Uterus (tissue), 4 donors: Measurements from ENCODE around the gene ERVH48-1. TPM values are rescaled to one million over a fixed set of nuclear protein-coding genes. Genes with fewer than 3 reads are reported as not detected.
"Not testable (repeated sequence)": the region's sequence is repeated elsewhere in the genome, so short reads cannot be mapped to it uniquely, and the experiment has no call there.

Experiments used
- DNase-seq, 2 donors: peaks; one replicate each; pipeline ENCODE4 v3.0.0-alpha.2; 2019 to 2020
- H3K27ac ChIP-seq, 2 donors: fragments of 200-600 bp; sonication (generic); 1 replicate in 1 of 2; 2 replicates in 1 of 2; pipeline ENCODE4 v1.5.1; 2016 to 2018
- H3K27me3 ChIP-seq, 2 donors: fragments of 200-600 bp; sonication (generic); one replicate each; pipeline ENCODE4 v1.5.1; 2018 to 2019; ENCODE audit warnings: control low read depth in 1 of 2
- H3K36me3 ChIP-seq, 2 donors: fragments of 200-600 bp; sonication (generic); one replicate each; pipeline ENCODE4 v1.5.1; 2019; ENCODE audit warnings: control low read depth in 1 of 2
- H3K4me1 ChIP-seq, 2 donors: fragments of 200-600 bp; sonication (generic); one replicate each; pipeline ENCODE4 v1.5.1; 2018 to 2019; ENCODE audit warnings: control low read depth in 1 of 2
- H3K4me3 ChIP-seq, 2 donors: fragments of 200-600 bp; sonication (generic); 1 replicate in 1 of 2; 2 replicates in 1 of 2; pipeline ENCODE4 v1.5.1; 2018 to 2019; ENCODE audit warnings: mild to moderate bottlenecking in 1 of 2
- H3K9me3 ChIP-seq, 2 donors: fragments of 200-600 bp; sonication (generic); one replicate each; pipeline ENCODE4 v1.5.1; 2019; ENCODE audit warnings: control low read depth in 1 of 2
- CTCF ChIP-seq, 4 experiments: fragments of 200-600 bp in 2 of 4; fragments of 450-650 bp in 2 of 4; sonication (generic) in 2 of 4; IDR thresholded peaks; one replicate each; pipeline ENCODE4 v1.5.1; 2016 to 2019; ENCODE audit warnings: antibody characterized with exemption in 4 of 4, mild to moderate bottlenecking in 2 of 4, moderate library complexity in 1 of 4
- POLR2A ChIP-seq, 2 donors: fragments of 450-650 bp; IDR thresholded peaks; one replicate each; pipeline ENCODE4 v1.6.1; 2016; ENCODE audit warnings: antibody characterized with exemption in 2 of 2, mild to moderate bottlenecking in 1 of 2, moderate library complexity in 1 of 2
- intact Hi-C: fragments of 100-400 bp; cut with DNase I; formaldehyde crosslinking; loops from one replicate; pipeline ENCODE4 v1.15.1; 2023; ENCODE audit warnings: low total_unique reads
- total RNA-seq, 4 donors: library from RNA; depleted of rRNA in 3 of 4; stranded (reverse); fragments of >200 nt in 3 of 4; gene quantifications; one replicate each; pipeline versions ENCODE4 v1.1.0 to v1.2.4, GENCODE V29; 2014 to 2023
- donor health status: DM: yes; HTN: yes; CAD: no.

ERVH48-1 gene
- total RNA-seq, 4 donors from 2014 or later: not detected

- H3K4me1 ChIP-seq: no peaks in the 10 kb centered on the region
- no peak overlapping the region for H3K4me3 ChIP-seq
- no peaks in the 10 kb centered on the region for H3K9me3 ChIP-seq
- no peak for DNase-seq
- H3K27ac ChIP-seq: no peak overlapping the region
- TF ChIP-seq CTCF (IDR thresholded peaks at IDR 0.05): no peak
- no peak for TF ChIP-seq POLR2A (IDR thresholded peaks at IDR 0.05)
- H3K36me3 ChIP-seq: no peaks in the 10 kb centered on the region
- no peaks in the 10 kb centered on the region for H3K27me3 ChIP-seq
- intact Hi-C loops: loop anchor here (10.0 kb wide), 1 partner anchor 76 kb away; the partner anchor contains the start of gene NDUFV3
Measured at GRCh38 chr21:42970946-42971653, 45.7 kb upstream of the ERVH48-1 start.

GRCh38 chr21:42969193-42969600 lies 43.8 kb upstream of the ERVH48-1 start:
- intact Hi-C loops: no loop called here

GRCh38 chr21:42967616-42968015 lies 42.2 kb upstream of the ERVH48-1 start:
- H3K27me3 ChIP-seq, intact Hi-C loops, H3K9me3 ChIP-seq, DNase-seq, H3K4me1 ChIP-seq, H3K27ac ChIP-seq, H3K4me3 ChIP-seq, H3K36me3 ChIP-seq: not testable (repeated sequence)

More at GRCh38 chr21:42969193-42969600, 43.8 kb upstream of the ERVH48-1 start:
- TF ChIP-seq POLR2A (IDR thresholded peaks at IDR 0.05) (no peak), CTCF (IDR thresholded peaks at IDR 0.05) (no peak)
- H3K27ac ChIP-seq: no peak overlapping the region
- H3K4me3 ChIP-seq: no peak overlapping the region
- no peaks in the 10 kb centered on the region for H3K4me1 ChIP-seq
- H3K27me3 ChIP-seq: no peaks in the 10 kb centered on the region
- no peaks in the 10 kb centered on the region for H3K9me3 ChIP-seq
- no peak for DNase-seq
- no peaks in the 10 kb centered on the region for H3K36me3 ChIP-seq

GRCh38 chr21:42965211-42965560 lies 39.8 kb upstream of the ERVH48-1 start:
- no peak overlapping the region for H3K4me3 ChIP-seq

DNA sequence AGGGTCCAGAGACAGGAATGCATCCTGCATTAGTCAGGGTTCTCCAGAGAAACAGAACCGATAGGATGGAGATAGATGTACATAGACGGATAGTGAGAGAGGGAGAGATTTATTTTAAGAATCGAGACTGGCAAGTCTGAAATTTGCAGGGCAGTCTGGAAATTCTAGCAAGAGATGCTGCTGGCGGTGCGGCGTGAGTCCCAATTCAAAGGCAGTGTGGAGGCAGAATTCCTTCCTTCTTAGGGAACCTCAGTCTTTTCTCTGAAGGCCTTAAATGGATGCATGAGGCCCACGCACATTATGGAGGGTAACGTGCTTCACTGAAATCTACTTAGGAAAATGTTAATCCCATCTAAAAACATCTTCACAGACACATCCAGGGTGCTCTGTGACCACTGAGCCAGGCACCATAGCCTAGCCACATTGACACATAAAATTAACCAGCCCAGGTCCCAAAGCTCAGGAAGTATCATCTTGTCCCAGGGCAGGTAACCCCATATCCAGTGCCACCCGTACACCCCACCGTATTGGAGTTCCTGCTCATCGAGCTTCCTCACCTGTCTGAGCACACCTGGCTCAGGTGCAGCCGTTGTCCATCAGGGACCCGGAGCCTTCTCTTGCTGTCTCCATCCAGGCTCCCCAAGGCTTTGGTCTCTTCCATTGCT lies 39.2 kb upstream of the ERVH48-1 start:
- H3K9me3 ChIP-seq: no peaks in the 10 kb centered on the region
- no peaks in the 10 kb centered on the region for H3K4me1 ChIP-seq
- H3K4me3 ChIP-seq: no peak overlapping the region
- no peaks in the 10 kb centered on the region for H3K36me3 ChIP-seq
- DNase-seq: no peak
- H3K27me3 ChIP-seq: no peaks in the 10 kb centered on the region
- TF ChIP-seq POLR2A (IDR thresholded peaks at IDR 0.05) (no peak), CTCF (IDR thresholded peaks at IDR 0.05) (no peak)
- intact Hi-C loops: no loop called here
- H3K27ac ChIP-seq: no peak overlapping the region

More at GRCh38 chr21:42965211-42965560, 39.8 kb upstream of the ERVH48-1 start:
- intact Hi-C loops: no loop called here
- H3K27ac ChIP-seq: no peak overlapping the region
- no peaks in the 10 kb centered on the region for H3K9me3 ChIP-seq
- no peaks in the 10 kb centered on the region for H3K27me3 ChIP-seq
- no peaks in the 10 kb centered on the region for H3K36me3 ChIP-seq
- TF ChIP-seq CTCF (IDR thresholded peaks at IDR 0.05) (no peak), POLR2A (IDR thresholded peaks at IDR 0.05) (no peak)
- no peaks in the 10 kb centered on the region for H3K4me1 ChIP-seq
- no peak for DNase-seq
